ENCODE measurements around the gene MAP2. TPM values are rescaled to one million over a fixed set of nuclear protein-coding genes. Genes with fewer than 3 reads are reported as not detected.

MAP2 gene
- total and polyA plus RNA-seq, 2 of the 8 experiments (the other 6 are each of a cell fraction or from before 2014, with no cell fraction given), result 5.9 to 9.4 TPM

GRCh38 chr2:209721497-209721896 is 297.6 kb downstream of the MAP2 start:
- Histone ChIP-seq H3K4me2 (ENCODE audit: insufficient read depth in 1 of 2, low read depth in 2 of 2, low read length in 2 of 2) (no peak overlapping the region), H2AFZ (ENCODE audit: low read length) (no peak overlapping the region), H2BK12ac (ENCODE audit: low read depth, low read length) (no peak overlapping the region), H3K79me1 (ENCODE audit: low read depth, low read length) (no peaks in the 10 kb centered on the region; the same call in 1 of the 2 replicates), H3K56ac (replicated peaks; ENCODE audit: insufficient read length, low read depth, low read length) (no peak overlapping the region), H3K23ac (ENCODE audit: insufficient read length) (no peak overlapping the region), H2BK120ac (replicated peaks; ENCODE audit: low read depth, low read length) (no peak overlapping the region), H4K5ac (ENCODE audit: insufficient read length, low read depth, low read length) (no peak overlapping the region), H4K91ac (replicated peaks; ENCODE audit: insufficient read length, low read length) (no peak overlapping the region), H3K9ac (replicated peaks in 1 of 4; ENCODE audit: extremely low read depth in 1 of 4, low read depth in 3 of 4, low read length in 3 of 4) (no peak overlapping the region), H2BK20ac (ENCODE audit: low read length) (no peak overlapping the region), H3K4me1 (replicated peaks in 1 of 4; ENCODE audit: control insufficient read depth in 3 of 4, insufficient read depth in 4 of 4, low read length in 3 of 4) (no peaks in the 10 kb centered on the region), H3K27ac (ENCODE audit: low read depth, low read length) (no peak overlapping the region), H3K9me3 (ENCODE audit: insufficient read depth in 2 of 2, low read depth in 1 of 2, low read length in 1 of 2) (no peaks in the 10 kb centered on the region), H2BK15ac (ENCODE audit: low read length) (no peak overlapping the region), H3K23me2 (ENCODE audit: low read depth, low read length) (no peaks in the 10 kb centered on the region), H2BK5ac (ENCODE audit: low read depth, low read length) (no peak overlapping the region), H3K36me3 (ENCODE audit: control insufficient read depth in 2 of 4, insufficient read depth in 4 of 4, low read length in 3 of 4) (no peaks in the 10 kb centered on the region), H3K27me3 (replicated peaks in 1 of 4; ENCODE audit: control insufficient read depth in 3 of 4, extremely low read depth in 1 of 4, insufficient read depth in 3 of 4, low read length in 3 of 4) (no peaks in the 10 kb centered on the region; a peak in 1 of 7 replicates), H2AK5ac (ENCODE audit: low read depth, low read length) (no peak overlapping the region), H4K8ac (ENCODE audit: extremely low read depth, insufficient read depth, low read length) (no peak overlapping the region), H3K4ac (replicated peaks; ENCODE audit: insufficient read length, low read depth, low read length) (no peak overlapping the region), H3K18ac (ENCODE audit: extremely low read depth, low read length) (no peak overlapping the region), H3K4me3 (ENCODE audit: extremely low read depth in 1 of 4, insufficient read depth in 2 of 4, low read depth in 3 of 4, low read length in 4 of 4) (no peak overlapping the region), H3K14ac (ENCODE audit: insufficient read length) (no peak overlapping the region), H3K79me2 (ENCODE audit: control insufficient read depth in 1 of 2, insufficient read depth in 2 of 2, low read length in 2 of 2) (no peaks in the 10 kb centered on the region), H4K20me1 (replicated peaks in 1 of 2; ENCODE audit: control insufficient read depth in 1 of 2, insufficient read depth in 2 of 2, low read length in 2 of 2) (no peaks in the 10 kb centered on the region)
- ChIA-PET CTCF (ENCODE audit: partially characterized antibody) (interaction anchor here (0.8 to 2.5 kb wide), 3 partner anchors 8 to 179 kb away, joined by 3 to 9 read pairs (median 3); no protein-coding TSS in a partner anchor), POLR2A (ENCODE audit: partially characterized antibody) (no interaction called here)
- TF ChIP-seq HDAC6 (IDR thresholded peaks at IDR 0.05; ENCODE audit: low read depth, low read length) (no peak), TAF1 (IDR thresholded peaks at IDR 0.05; ENCODE audit: low read depth, low read length) (no peak), MAX (IDR thresholded peaks at IDR 0.05) (no peak), EZH2 (IDR thresholded peaks at IDR 0.05; ENCODE audit: low read depth, low read length, severe bottlenecking) (no peak), BRCA1 (IDR thresholded peaks at IDR 0.05; ENCODE audit: low read depth, low read length) (no peak), RFX5 (IDR thresholded peaks at IDR 0.05; ENCODE audit: borderline replicate concordance, low read depth, low read length) (no peak), CBX5 (IDR thresholded peaks at IDR 0.05; ENCODE audit: low read depth, low read length) (no peak), KDM5A (IDR thresholded peaks at IDR 0.05; ENCODE audit: low read length) (no peak), SP2 (IDR thresholded peaks at IDR 0.05; ENCODE audit: low read length) (no peak), CTCF (IDR thresholded peaks at IDR 0.05; ENCODE audit: control extremely low read depth in 1 of 3, insufficient read depth in 1 of 3, low read depth in 1 of 3, low read length in 3 of 3) (no peak), TCF12 (IDR thresholded peaks at IDR 0.05; ENCODE audit: low read depth, low read length) (no peak), RBBP5 (IDR thresholded peaks at IDR 0.05; ENCODE audit: borderline replicate concordance, low read depth, low read length) (no peak), SIX5 (IDR thresholded peaks at IDR 0.05; ENCODE audit: low read depth, low read length) (no peak)
- FAIRE-seq, result no peak
- DNase-seq (ENCODE audit: low read depth in 1 of 2, low spot score in 2 of 2), result no peak

All from H1 (cell line).